GM23338 (cell line): ENCODE data around the gene SDC1. TPM values are rescaled to one million over a fixed set of nuclear protein-coding genes. Genes with fewer than 3 reads are reported as not detected.

Source experiments
- ATAC-seq: fragments of 200-7000 bp; cut with Tn5 transposase; 3 replicates; pipeline ENCODE4 v1.9.1; 2020
- DNase-seq: peaks from one replicate; pipeline ENCODE4 v3.0.0-alpha.2; 2015; ENCODE audit warnings: low spot score
- H2AFZ ChIP-seq: fragments of 200-600 bp; sonication (generic); 2 replicates; pipeline ENCODE4 v1.8.0; 2016; ENCODE audit warnings: antibody characterized with exemption, mild to moderate bottlenecking, moderate library complexity
- H3F3A ChIP-seq: fragments of 200-600 bp; sonication (generic); replicated peaks from 2 replicates; pipeline ENCODE4 v1.8.0; 2017; ENCODE audit warnings: antibody characterized with exemption, mixed run types, low read depth
- H3K27ac ChIP-seq: fragments of 200-600 bp; sonication (generic); 2 replicates; pipeline ENCODE4 v1.6.1; 2016; ENCODE audit warnings: low read depth
- H3K27me3 ChIP-seq: fragments of 200-600 bp; sonication (generic); 2 replicates; pipeline ENCODE4 v1.8.0; 2016; ENCODE audit warnings: mild to moderate bottlenecking, mixed run types, moderate library complexity; ENCODE audit not compliant: insufficient read depth
- H3K36me3 ChIP-seq: fragments of 200-600 bp; sonication (generic); 2 replicates; pipeline ENCODE4 v1.8.0; 2016; ENCODE audit warnings: mild to moderate bottlenecking; ENCODE audit not compliant: insufficient read depth
- H3K4me1 ChIP-seq: fragments of 200-600 bp; sonication (generic); 2 replicates; pipeline ENCODE4 v1.8.0; 2016; ENCODE audit warnings: mild to moderate bottlenecking, moderate library complexity; ENCODE audit not compliant: insufficient read depth
- H3K4me2 ChIP-seq: fragments of 200-600 bp; sonication (generic); 2 replicates; pipeline ENCODE4 v1.7.1; 2017; ENCODE audit warnings: mixed run types
- H3K4me3 ChIP-seq: fragments of 200-600 bp; sonication (generic); 2 replicates; pipeline ENCODE4 v1.6.1; 2016; ENCODE audit warnings: mixed run types
- H3K79me2 ChIP-seq: fragments of 200-600 bp; sonication (generic); replicated peaks from 2 replicates; pipeline ENCODE4 v1.8.0; 2017; ENCODE audit warnings: mild to moderate bottlenecking; ENCODE audit not compliant: insufficient read depth
- H3K9me2 ChIP-seq: fragments of 200-600 bp; sonication (generic); 2 replicates; pipeline ENCODE4 v1.8.0; 2017; ENCODE audit not compliant: insufficient read depth
- H4K20me1 ChIP-seq: fragments of 200-600 bp; sonication (generic); replicated peaks from 2 replicates; pipeline ENCODE4 v1.8.0; 2017; ENCODE audit warnings: mild to moderate bottlenecking; ENCODE audit not compliant: insufficient read depth
- H3K27ac Mint-ChIP-seq: 2 replicates; pipeline ENCODE4 v1.8.0; 2020; ENCODE audit warnings: inconsistent platforms, mild to moderate bottlenecking, moderate library complexity, mixed read lengths
- H3K27me3 Mint-ChIP-seq: 3 replicates; pipeline ENCODE4 v1.8.0; 2022; ENCODE audit warnings: low read depth, mild to moderate bottlenecking, moderate library complexity, mixed read lengths, inconsistent platforms; ENCODE audit not compliant: insufficient read depth, poor library complexity
- H3K36me3 Mint-ChIP-seq: 3 replicates; pipeline ENCODE4 v1.8.0; 2021; ENCODE audit warnings: low read depth, mild to moderate bottlenecking, inconsistent platforms, moderate library complexity, mixed read lengths
- H3K4me1 Mint-ChIP-seq: 3 replicates; pipeline ENCODE4 v1.8.0; 2020; ENCODE audit warnings: mild to moderate bottlenecking, inconsistent platforms, mixed read lengths
- H3K4me3 Mint-ChIP-seq: 3 replicates; pipeline ENCODE4 v1.8.0; 2021; ENCODE audit warnings: moderate library complexity, mild to moderate bottlenecking, inconsistent platforms, mixed read lengths
- H3K9me3 Mint-ChIP-seq: 3 replicates; pipeline ENCODE4 v1.8.0; 2020; ENCODE audit warnings: moderate library complexity, mild to moderate bottlenecking, inconsistent platforms, mixed read lengths
- CTCF ChIP-seq, 2 experiments: fragments of 200-600 bp in 1 of 2; sonication (generic) in 1 of 2; conservative IDR thresholded peaks; 2 replicates each; pipeline versions ENCODE4 v1.5.1 to v1.6.1; 2016 to 2017; ENCODE audit warnings: antibody characterized with exemption in 2 of 2, low read depth in 2 of 2, mild to moderate bottlenecking in 2 of 2, moderate library complexity in 1 of 2
- EZH2 ChIP-seq: fragments of 200-600 bp; sonication (generic); IDR thresholded peaks from one replicate; pipeline ENCODE4 v1.8.0; 2017; ENCODE audit warnings: antibody characterized with exemption, mild to moderate bottlenecking, low read depth; ENCODE audit not compliant: unreplicated experiment
- EZH2phosphoT487 ChIP-seq: fragments of 200-600 bp; sonication (generic); IDR thresholded peaks from one replicate; pipeline ENCODE4 v1.8.1; 2018; ENCODE audit warnings: antibody characterized with exemption; ENCODE audit not compliant: unreplicated experiment
- JUNB ChIP-seq: IDR thresholded peaks from one replicate; pipeline ENCODE4 v1.6.1; 2016; ENCODE audit warnings: antibody characterized with exemption; ENCODE audit not compliant: unreplicated experiment
- NANOG ChIP-seq: IDR thresholded peaks from 2 replicates; pipeline ENCODE4 v1.6.1; 2016; ENCODE audit warnings: antibody characterized with exemption, borderline replicate concordance
- POLR2AphosphoS5 ChIP-seq: IDR thresholded peaks from 2 replicates; pipeline ENCODE4 v1.6.1; 2016; ENCODE audit warnings: antibody characterized with exemption, low read depth
- ZNF114 ChIP-seq: fragments of 250-450 bp; sonication (Bioruptor Pico); IDR thresholded peaks from 2 replicates; pipeline ENCODE4 v1.5.0; 2020; ENCODE audit warnings: mild to moderate bottlenecking, moderate library complexity
- ZNF331 ChIP-seq: fragments of 250-450 bp; sonication (Bioruptor Pico); IDR thresholded peaks from 2 replicates; pipeline ENCODE4 v1.5.0; 2020; ENCODE audit warnings: low read depth, mild to moderate bottlenecking, moderate library complexity
- ZNF462 ChIP-seq: fragments of 250-450 bp; sonication (Bioruptor Pico); IDR thresholded peaks from 2 replicates; pipeline ENCODE4 v1.5.0; 2020; ENCODE audit warnings: mild to moderate bottlenecking, moderate library complexity
- polyA plus RNA-seq: library from polyadenylated mRNA; unstranded; fragments of >200 nt; fragmentation: Nextera tagmentation; extraction: Ambion mirVana; gene quantifications from 2 replicates; pipeline ENCODE4 v1.2.1, GENCODE V29; 2016
- total RNA-seq: library from RNA; depleted of rRNA; stranded (reverse); fragments of >200 nt; shearing (Covaris generic); gene quantifications from 2 replicates; pipeline ENCODE4 v1.2.3, GENCODE V29; 2014
- TF ChIP-seq, protein P1 (sequence below): IDR thresholded peaks from one replicate; pipeline ENCODE4 v1.6.1; 2018; ENCODE audit warnings: antibody characterized with exemption; ENCODE audit not compliant: unreplicated experiment
- TF ChIP-seq, protein P2 (sequence below): IDR thresholded peaks from 2 replicates; pipeline ENCODE4 v1.6.1; 2016; ENCODE audit warnings: antibody characterized with exemption

The SDC1 gene
- total and polyA plus RNA-seq, 2 experiments from 2014 or later = 16.6 to 43.0 TPM

DNA sequence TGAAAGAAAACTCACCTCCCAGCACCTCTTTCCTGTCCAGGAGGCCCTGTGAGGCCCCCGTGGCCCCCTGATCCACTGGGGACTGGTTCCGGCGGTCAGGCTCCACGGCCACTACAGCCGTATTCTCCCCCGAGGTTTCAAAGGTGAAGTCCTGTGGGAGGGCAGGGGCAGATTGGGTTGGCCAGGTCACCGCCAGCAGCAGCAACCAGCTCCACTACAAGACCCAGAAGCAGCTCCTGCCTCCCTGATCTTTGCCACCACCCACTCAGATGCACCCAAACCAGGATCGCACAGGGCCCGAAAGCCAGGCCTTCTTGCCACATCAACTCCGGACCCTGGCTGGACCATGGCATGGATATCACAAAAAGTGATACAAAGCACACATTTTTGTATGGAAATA is 21.9 kb downstream of the SDC1 start:
- H3K36me3 Mint-ChIP-seq = peaks cover 38% of the 10 kb centered on the region
- DNase-seq = no peak
- H3K79me2 ChIP-seq = peaks cover 18% of the 10 kb centered on the region
- 0 out of 2 replicates have a peak, but pooled peaks cover 3% of the 10 kb centered on the region for H3F3A ChIP-seq
- H3K27ac Mint-ChIP-seq = no peak overlapping the region
- H2AFZ ChIP-seq = no peak overlapping the region
- H3K4me3 Mint-ChIP-seq = no peak overlapping the region
- H3K27me3 ChIP-seq = no peaks in the 10 kb centered on the region
- H3K4me2 ChIP-seq = no peak overlapping the region
- no peaks in the 10 kb centered on the region for H3K9me2 ChIP-seq
- no peak overlapping the region for H3K27ac ChIP-seq
- peaks cover 4% of the 10 kb centered on the region; the same call in 1 of the 2 replicates for H4K20me1 ChIP-seq
- peaks cover 4% of the 10 kb centered on the region for H3K27me3 Mint-ChIP-seq
- H3K9me3 Mint-ChIP-seq = no peaks in the 10 kb centered on the region
- H3K36me3 ChIP-seq = peaks cover 7% of the 10 kb centered on the region
- no peak for ATAC-seq
- TF ChIP-seq ZNF331 (CRISPR knock-in tag) (no peak), CTCF (conservative IDR thresholded peaks at IDR 0.05; ENCODE audit: low read depth in 2 of 2) (no peak), EZH2 (no peak), POLR2AphosphoS5 (no peak), ZNF462 (CRISPR knock-in tag) (no peak), JUNB (no peak), NANOG (no peak), EZH2phosphoT487 (no peak), ZNF114 (CRISPR knock-in tag) (no peak)
- TF ChIP-seq, protein P1, sequence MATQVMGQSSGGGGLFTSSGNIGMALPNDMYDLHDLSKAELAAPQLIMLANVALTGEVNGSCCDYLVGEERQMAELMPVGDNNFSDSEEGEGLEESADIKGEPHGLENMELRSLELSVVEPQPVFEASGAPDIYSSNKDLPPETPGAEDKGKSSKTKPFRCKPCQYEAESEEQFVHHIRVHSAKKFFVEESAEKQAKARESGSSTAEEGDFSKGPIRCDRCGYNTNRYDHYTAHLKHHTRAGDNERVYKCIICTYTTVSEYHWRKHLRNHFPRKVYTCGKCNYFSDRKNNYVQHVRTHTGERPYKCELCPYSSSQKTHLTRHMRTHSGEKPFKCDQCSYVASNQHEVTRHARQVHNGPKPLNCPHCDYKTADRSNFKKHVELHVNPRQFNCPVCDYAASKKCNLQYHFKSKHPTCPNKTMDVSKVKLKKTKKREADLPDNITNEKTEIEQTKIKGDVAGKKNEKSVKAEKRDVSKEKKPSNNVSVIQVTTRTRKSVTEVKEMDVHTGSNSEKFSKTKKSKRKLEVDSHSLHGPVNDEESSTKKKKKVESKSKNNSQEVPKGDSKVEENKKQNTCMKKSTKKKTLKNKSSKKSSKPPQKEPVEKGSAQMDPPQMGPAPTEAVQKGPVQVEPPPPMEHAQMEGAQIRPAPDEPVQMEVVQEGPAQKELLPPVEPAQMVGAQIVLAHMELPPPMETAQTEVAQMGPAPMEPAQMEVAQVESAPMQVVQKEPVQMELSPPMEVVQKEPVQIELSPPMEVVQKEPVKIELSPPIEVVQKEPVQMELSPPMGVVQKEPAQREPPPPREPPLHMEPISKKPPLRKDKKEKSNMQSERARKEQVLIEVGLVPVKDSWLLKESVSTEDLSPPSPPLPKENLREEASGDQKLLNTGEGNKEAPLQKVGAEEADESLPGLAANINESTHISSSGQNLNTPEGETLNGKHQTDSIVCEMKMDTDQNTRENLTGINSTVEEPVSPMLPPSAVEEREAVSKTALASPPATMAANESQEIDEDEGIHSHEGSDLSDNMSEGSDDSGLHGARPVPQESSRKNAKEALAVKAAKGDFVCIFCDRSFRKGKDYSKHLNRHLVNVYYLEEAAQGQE = no peak
- TF ChIP-seq, protein P2, sequence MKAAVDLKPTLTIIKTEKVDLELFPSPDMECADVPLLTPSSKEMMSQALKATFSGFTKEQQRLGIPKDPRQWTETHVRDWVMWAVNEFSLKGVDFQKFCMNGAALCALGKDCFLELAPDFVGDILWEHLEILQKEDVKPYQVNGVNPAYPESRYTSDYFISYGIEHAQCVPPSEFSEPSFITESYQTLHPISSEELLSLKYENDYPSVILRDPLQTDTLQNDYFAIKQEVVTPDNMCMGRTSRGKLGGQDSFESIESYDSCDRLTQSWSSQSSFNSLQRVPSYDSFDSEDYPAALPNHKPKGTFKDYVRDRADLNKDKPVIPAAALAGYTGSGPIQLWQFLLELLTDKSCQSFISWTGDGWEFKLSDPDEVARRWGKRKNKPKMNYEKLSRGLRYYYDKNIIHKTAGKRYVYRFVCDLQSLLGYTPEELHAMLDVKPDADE = no peak
- H3K4me3 ChIP-seq = no peak overlapping the region
- H3K4me1 Mint-ChIP-seq = peaks cover 13% of the 10 kb centered on the region
- no peaks in the 10 kb centered on the region for H3K4me1 ChIP-seq
